ENCODE measurements around the gene MRPL36. TPM values are rescaled to one million over a fixed set of nuclear protein-coding genes. Genes with fewer than 3 reads are reported as not detected.

Gene MRPL36
- total RNA-seq, 4 donors from 2014 or later = 26.7 to 37.4 (median 32.7) TPM

- no peaks in the 10 kb centered on the region for H3K27me3 ChIP-seq
- H3K4me3 ChIP-seq = no peak overlapping the region
- intact Hi-C loops (cut with DNase I; ENCODE audit: low total_unique reads) = no loop called here
- no peak for DNase-seq
- 82 to 87% methylated on average over 3 to 30 of the region's 31 CpGs for WGBS, 2 donors (ENCODE audit: low coverage in 1 of 2)
- no peaks in the 10 kb centered on the region for H3K4me1 ChIP-seq
- H3K27ac ChIP-seq = no peak overlapping the region
- TF ChIP-seq POLR2AphosphoS5 (IDR thresholded peaks at IDR 0.05) (no peak), EP300 (IDR thresholded peaks at IDR 0.05; ENCODE audit: low read depth) (no peak), POLR2A (IDR thresholded peaks at IDR 0.05) (no peak)
- TF ChIP-seq, protein P1, sequence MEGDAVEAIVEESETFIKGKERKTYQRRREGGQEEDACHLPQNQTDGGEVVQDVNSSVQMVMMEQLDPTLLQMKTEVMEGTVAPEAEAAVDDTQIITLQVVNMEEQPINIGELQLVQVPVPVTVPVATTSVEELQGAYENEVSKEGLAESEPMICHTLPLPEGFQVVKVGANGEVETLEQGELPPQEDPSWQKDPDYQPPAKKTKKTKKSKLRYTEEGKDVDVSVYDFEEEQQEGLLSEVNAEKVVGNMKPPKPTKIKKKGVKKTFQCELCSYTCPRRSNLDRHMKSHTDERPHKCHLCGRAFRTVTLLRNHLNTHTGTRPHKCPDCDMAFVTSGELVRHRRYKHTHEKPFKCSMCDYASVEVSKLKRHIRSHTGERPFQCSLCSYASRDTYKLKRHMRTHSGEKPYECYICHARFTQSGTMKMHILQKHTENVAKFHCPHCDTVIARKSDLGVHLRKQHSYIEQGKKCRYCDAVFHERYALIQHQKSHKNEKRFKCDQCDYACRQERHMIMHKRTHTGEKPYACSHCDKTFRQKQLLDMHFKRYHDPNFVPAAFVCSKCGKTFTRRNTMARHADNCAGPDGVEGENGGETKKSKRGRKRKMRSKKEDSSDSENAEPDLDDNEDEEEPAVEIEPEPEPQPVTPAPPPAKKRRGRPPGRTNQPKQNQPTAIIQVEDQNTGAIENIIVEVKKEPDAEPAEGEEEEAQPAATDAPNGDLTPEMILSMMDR (IDR thresholded peaks at IDR 0.05) = no peak
- no peaks in the 10 kb centered on the region for H3K36me3 ChIP-seq
- in situ Hi-C loops (cut with MboI; ENCODE audit: low pct_ligation_motif_present in 1 of 4, low pct_unique_long_range_greater_than_20kb in 1 of 4, low sequenced_read_pairs in 3 of 4) = no loop called here
- H3K9me3 ChIP-seq = no peaks in the 10 kb centered on the region
These were observed 22.1 kb downstream of the MRPL36 start for GRCh38 chr5:1777281-1778137.

DNA sequence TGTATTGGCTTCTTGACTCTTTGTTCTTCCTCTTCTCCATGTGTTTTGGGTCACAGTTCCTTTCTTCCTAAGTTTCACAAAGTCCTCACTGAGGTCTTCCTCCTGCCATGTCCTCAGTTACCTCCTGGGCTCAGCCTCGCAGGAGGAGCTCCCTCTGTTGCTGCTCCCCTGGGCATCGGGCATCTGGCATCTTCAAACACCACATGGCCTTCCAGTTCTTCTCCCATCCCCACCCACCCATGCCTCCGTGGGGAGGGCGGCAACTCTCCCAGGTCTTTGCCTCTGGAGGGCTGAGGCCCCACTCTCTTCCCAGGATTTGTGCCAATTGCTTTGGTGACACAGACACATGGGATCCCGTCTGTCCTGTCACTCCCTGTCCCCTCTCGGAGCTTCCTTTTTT, 22.8 kb downstream of the MRPL36 start:
- Histone ChIP-seq H3K36me3 (no peaks in the 10 kb centered on the region), H3K4me3 (no peak overlapping the region), H3K4me1 (no peaks in the 10 kb centered on the region), H3K27me3 (no peaks in the 10 kb centered on the region), H3K9me3 (no peaks in the 10 kb centered on the region), H3K27ac (no peak overlapping the region)
- DNase-seq = no peak
- in situ Hi-C loops (cut with MboI; ENCODE audit: low pct_ligation_motif_present in 1 of 4, low pct_unique_long_range_greater_than_20kb in 1 of 4, low sequenced_read_pairs in 3 of 4) (no loop called here), intact Hi-C loops (cut with DNase I; ENCODE audit: low total_unique reads) (no loop called here)
- 77% methylated on average over 6 of the region's 6 CpGs; no CpG with 5 or more reads in 1 of the 2 donors for WGBS, 2 donors (ENCODE audit: low coverage in 1 of 2)
- TF ChIP-seq EP300 (IDR thresholded peaks at IDR 0.05; ENCODE audit: low read depth) = no peak
- TF ChIP-seq POLR2A (IDR thresholded peaks at IDR 0.05) = no peak
- TF ChIP-seq POLR2AphosphoS5 (IDR thresholded peaks at IDR 0.05) = no peak
- TF ChIP-seq, protein P1 (IDR thresholded peaks at IDR 0.05) = no peak

DNA sequence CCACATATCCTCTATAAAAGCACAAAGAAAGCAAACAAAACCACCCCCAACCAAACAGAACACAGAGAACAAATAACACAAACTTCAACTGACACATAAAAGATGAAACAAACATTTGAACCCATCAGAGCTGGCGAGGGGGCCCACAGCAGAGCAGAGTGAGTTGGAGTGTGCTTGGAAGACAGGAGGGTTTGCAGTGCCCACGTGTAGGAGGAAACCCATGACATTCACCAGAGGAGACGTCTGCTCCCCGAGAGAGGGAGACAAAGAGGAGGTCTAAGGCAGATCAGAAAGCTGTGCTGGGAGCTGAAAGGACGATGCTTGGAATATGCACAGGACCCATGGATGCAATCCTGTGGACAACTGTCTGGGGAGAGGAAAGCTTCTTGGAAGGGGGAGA, 27.0 kb downstream of the MRPL36 start:
- intact Hi-C loops (cut with DNase I; ENCODE audit: low total_unique reads) = no loop called here

More for the DNA sequence above, 27.0 kb downstream of the MRPL36 start:
- WGBS, 2 donors (ENCODE audit: low coverage in 1 of 2) = 8 to 18% methylated on average over 2 to 5 of the region's 5 CpGs
- Histone ChIP-seq H3K9me3 (no peaks in the 10 kb centered on the region), H3K4me1 (no peaks in the 10 kb centered on the region), H3K27ac (no peak overlapping the region), H3K36me3 (no peaks in the 10 kb centered on the region), H3K4me3 (no peak overlapping the region), H3K27me3 (no peaks in the 10 kb centered on the region)
- in situ Hi-C loops (cut with MboI; ENCODE audit: low pct_ligation_motif_present in 1 of 4, low pct_unique_long_range_greater_than_20kb in 1 of 4, low sequenced_read_pairs in 3 of 4) = loop anchor here in 2 of 4 donors (25.0 kb wide), 1 partner anchor 240 kb away; no protein-coding TSS in a partner anchor
- TF ChIP-seq POLR2AphosphoS5 (IDR thresholded peaks at IDR 0.05) = no peak
- TF ChIP-seq, protein P1 (IDR thresholded peaks at IDR 0.05) = no peak
- no peak for TF ChIP-seq POLR2A (IDR thresholded peaks at IDR 0.05)
- no peak for DNase-seq
